HCT116 (cell line): Measurements from ENCODE around the gene PIMREG. TPM values are rescaled to one million over a fixed set of nuclear protein-coding genes. Genes with fewer than 3 reads are reported as not detected.

ENCODE experiments used
- ATAC-seq: fragments of 200-7000 bp; cut with Tn5 transposase; 2 replicates; pipeline ENCODE4 v1.9.1; 2020; ENCODE audit warnings: mild to moderate bottlenecking, moderate library complexity
- BruUV-seq: library from RNA; stranded (reverse); fragments of 400-500 nt; replicated peaks from 2 replicates; lab custom pipeline; 2021; lab: Mats Ljungman, UMichigan
- CTCF ChIA-PET: fragments of 300-600 bp; sonication (Branson Sonifier 250); formaldehyde crosslinking; loops from one replicate; lab custom pipeline; 2021; ENCODE audit warnings: antibody characterized with exemption; lab: Charles Lee
- POLR2A ChIA-PET: fragments of 300-600, 350-600 bp; sonication (Branson Sonifier 250); formaldehyde crosslinking; loops from one replicate; lab custom pipeline; 2021; ENCODE audit warnings: antibody characterized with exemption; lab: Charles Lee
- RAD21 ChIA-PET, 2 experiments: fragments of 300-600 bp; sonication (Branson Sonifier 250); formaldehyde crosslinking; loops; one replicate each; lab custom pipeline; 2023; ENCODE audit warnings: low total read pairs in 2 of 2; ENCODE audit not compliant: uncharacterized antibody in 2 of 2, unreplicated experiment in 2 of 2, low non-redundant PET in 1 of 2; lab: Charles Lee
- DNase-seq: peaks from one replicate; pipeline ENCODE4 v3.0.0-alpha.2; 2010; ENCODE audit warnings: low read depth, low spot score
- H2AFZ ChIP-seq: fragments of 200-600 bp; shearing (Covaris generic), sonication (generic); 2 replicates; pipeline ENCODE4 v1.6.1; 2017; ENCODE audit warnings: low read depth, mixed run types, mixed read lengths, antibody characterized with exemption, low read length; ENCODE audit not compliant: poor library complexity, severe bottlenecking
- H3K27ac ChIP-seq: 2 replicates; pipeline ENCODE4 v1.5.1; 2012; ENCODE audit warnings: low read depth, low read length
- H3K27me3 ChIP-seq: fragments of 200-600 bp; sonication (generic); 2 replicates; pipeline ENCODE4 v1.6.1; 2016; ENCODE audit warnings: mixed run types, low read length, mixed read lengths; ENCODE audit not compliant: insufficient read depth
- H3K36me3 ChIP-seq, 2 experiments: fragments of 200-500 bp in 1 of 2; fragments of 200-600 bp in 1 of 2; sonication (Bioruptor generic) in 1 of 2; sonication (generic) in 1 of 2; 2 replicates each; pipeline versions ENCODE4 v1.5.1 to v1.6.1; 2014 to 2016; ENCODE audit warnings: low read length in 2 of 2, inconsistent platforms in 1 of 2, mixed read lengths in 1 of 2, mixed run types in 1 of 2; ENCODE audit not compliant: insufficient read depth in 2 of 2, control insufficient read depth in 1 of 2
- H3K4me1 ChIP-seq, 2 experiments: fragments of 200-600 bp in 1 of 2; sonication (generic) in 1 of 2; 2 replicates each; pipeline versions ENCODE4 v1.5.1 to v1.6.1; 2012 to 2017; ENCODE audit warnings: low read length in 2 of 2, inconsistent platforms in 1 of 2, mild to moderate bottlenecking in 1 of 2, mixed read lengths in 1 of 2, mixed run types in 1 of 2, moderate library complexity in 1 of 2; ENCODE audit not compliant: insufficient read depth in 2 of 2, control insufficient read depth in 1 of 2
- H3K4me2 ChIP-seq: fragments of 200-600 bp; sonication (generic); 2 replicates; pipeline ENCODE4 v1.6.1; 2017; ENCODE audit warnings: mixed run types, low read length, mixed read lengths
- H3K4me3 ChIP-seq, 2 experiments: fragments of 200-600 bp in 1 of 2; sonication (generic) in 1 of 2; replicated peaks in 1 of 2; 2 replicates each; pipeline ENCODE4 v1.5.1; 2011 to 2016; ENCODE audit warnings: low read length in 2 of 2, control low read depth in 1 of 2, low read depth in 1 of 2, mild to moderate bottlenecking in 1 of 2, mixed read lengths in 1 of 2, mixed run types in 1 of 2
- H3K79me2 ChIP-seq: fragments of 200-600 bp; sonication (generic); 2 replicates; pipeline ENCODE4 v1.6.1; 2017; ENCODE audit warnings: mild to moderate bottlenecking, mixed run types, low read length, moderate library complexity, mixed read lengths; ENCODE audit not compliant: insufficient read depth
- H3K9ac ChIP-seq: fragments of 200-600 bp; sonication (generic); 2 replicates; pipeline ENCODE4 v1.6.1; 2016; ENCODE audit warnings: low read length, mixed read lengths
- H3K9me2 ChIP-seq: fragments of 200-600 bp; sonication (generic), shearing (Covaris generic); 2 replicates; pipeline ENCODE4 v1.6.1; 2017; ENCODE audit warnings: mixed run types, mild to moderate bottlenecking, moderate library complexity; ENCODE audit not compliant: insufficient read depth
- H3K9me3 ChIP-seq, 2 experiments: fragments of 200-500 bp in 1 of 2; fragments of 200-600 bp in 1 of 2; sonication (Bioruptor generic) in 1 of 2; sonication (generic) in 1 of 2; 2 replicates each; pipeline ENCODE4 v1.6.1; 2014 to 2017; ENCODE audit warnings: low read length in 2 of 2, mixed read lengths in 2 of 2, inconsistent platforms in 1 of 2, low read depth in 1 of 2, mild to moderate bottlenecking in 1 of 2, mixed run types in 1 of 2, moderate library complexity in 1 of 2; ENCODE audit not compliant: control insufficient read depth in 1 of 2, insufficient read depth in 1 of 2
- H4K20me1 ChIP-seq: fragments of 200-600 bp; sonication (generic), shearing (Covaris generic); 2 replicates; pipeline ENCODE4 v1.6.1; 2017; ENCODE audit warnings: mixed run types, mild to moderate bottlenecking, moderate library complexity; ENCODE audit not compliant: insufficient read depth
- ATF3 ChIP-seq: IDR thresholded peaks from 2 replicates; pipeline ENCODE4 v1.6.1; 2012
- CBX3 ChIP-seq: IDR thresholded peaks from 2 replicates; pipeline ENCODE4 v1.6.1; 2012; ENCODE audit warnings: low read depth
- CEBPB ChIP-seq: IDR thresholded peaks from 2 replicates; pipeline ENCODE4 v1.6.1; 2012; ENCODE audit warnings: low read depth
- EGR1 ChIP-seq: IDR thresholded peaks from 2 replicates; pipeline ENCODE4 v1.6.1; 2012; ENCODE audit warnings: low read depth
- JUND ChIP-seq: IDR thresholded peaks from 2 replicates; pipeline ENCODE4 v1.6.1; 2012
- MAX ChIP-seq: IDR thresholded peaks from 2 replicates; pipeline ENCODE4 v1.6.1; 2012
- POLR2AphosphoS5 ChIP-seq: IDR thresholded peaks from 2 replicates; pipeline ENCODE4 v1.6.1; 2011; ENCODE audit warnings: mild to moderate bottlenecking, low read depth, low read length, moderate library complexity
- RAD21 ChIP-seq: IDR thresholded peaks from 2 replicates; pipeline ENCODE4 v1.6.1; 2012; ENCODE audit warnings: low read depth, mild to moderate bottlenecking
- REST ChIP-seq: IDR thresholded peaks from 2 replicates; pipeline ENCODE4 v1.6.1; 2012; ENCODE audit warnings: low read depth
- SIN3A ChIP-seq: IDR thresholded peaks from 2 replicates; pipeline ENCODE4 v1.6.1; 2012; ENCODE audit warnings: low read depth
- SP1 ChIP-seq: IDR thresholded peaks from 2 replicates; pipeline ENCODE4 v1.6.1; 2012; ENCODE audit warnings: low read depth
- SRF ChIP-seq: IDR thresholded peaks from 2 replicates; pipeline ENCODE4 v1.6.1; 2012; ENCODE audit warnings: low read depth
- YY1 ChIP-seq: IDR thresholded peaks from 2 replicates; pipeline ENCODE4 v1.6.1; 2011; ENCODE audit warnings: low read length, low read depth, moderate library complexity, mild to moderate bottlenecking; ENCODE audit not compliant: insufficient replicate concordance; ENCODE audit errors: extremely low read depth
- ZBTB33 ChIP-seq: IDR thresholded peaks from 2 replicates; pipeline ENCODE4 v1.6.1; 2011; ENCODE audit warnings: mild to moderate bottlenecking, low read length, moderate library complexity; ENCODE audit not compliant: insufficient replicate concordance; ENCODE audit errors: extremely low read depth
- ZFX ChIP-seq: fragments of 450-650 bp; IDR thresholded peaks from 2 replicates; pipeline ENCODE4 v1.6.1; 2017
- ZNF274 ChIP-seq: fragments of 200-500 bp; sonication (Bioruptor generic); IDR thresholded peaks from 2 replicates; pipeline ENCODE4 v1.6.1; 2014; ENCODE audit warnings: mild to moderate bottlenecking, low read depth, low read length, inconsistent platforms
- intact Hi-C: fragments of 100-400 bp; cut with micrococcal nuclease; formaldehyde crosslinking; loops from 2 replicates; pipeline ENCODE4 v1.10.0; 2022
- total RNA-seq: library from RNA; stranded (reverse); gene quantifications from one replicate; pipeline ENCODE4 v1.2.1, GENCODE V29; 2021; ENCODE audit not compliant: unreplicated experiment

The PIMREG gene
- total RNA-seq, 1 experiment from 2014 or later = 57.0 TPM

GRCh38 chr17:6465206-6466003 is 21.1 kb downstream of the PIMREG start:
- intact Hi-C loops = no loop called here
- no peaks in the 10 kb centered on the region for H3K36me3 ChIP-seq
- ChIA-PET RAD21 (no interaction called here), POLR2A (no interaction called here), CTCF (no interaction called here)
- H3K4me2 ChIP-seq = no peak overlapping the region
- H4K20me1 ChIP-seq = no peaks in the 10 kb centered on the region
- TF ChIP-seq REST = no peak
- TF ChIP-seq ZBTB33 = no peak
- no peak for TF ChIP-seq YY1
- no peak for TF ChIP-seq SRF
- TF ChIP-seq SP1 = no peak
- no peak for TF ChIP-seq EGR1
- no peak for TF ChIP-seq CBX3
- TF ChIP-seq ZNF274 = no peak
- TF ChIP-seq POLR2AphosphoS5 = no peak
- TF ChIP-seq ZFX = no peak
- TF ChIP-seq SIN3A = no peak
- TF ChIP-seq CEBPB = no peak
- TF ChIP-seq RAD21 = no peak
- TF ChIP-seq MAX = no peak
- TF ChIP-seq JUND = no peak
- TF ChIP-seq ATF3 = no peak
- no peak overlapping the region for H2AFZ ChIP-seq
- H3K4me1 ChIP-seq = no peaks in the 10 kb centered on the region
- ATAC-seq (no peak), DNase-seq (no peak)
- no peaks in the 10 kb centered on the region for H3K9me2 ChIP-seq
- H3K79me2 ChIP-seq = no peaks in the 10 kb centered on the region
- H3K9ac ChIP-seq = no peak overlapping the region
- H3K9me3 ChIP-seq = peaks cover 0 to 10% of the 10 kb centered on the region in 2 experiments; a peak in 1 of 4 replicates
- BruUV-seq = no TSS peak
- H3K27ac ChIP-seq = no peak overlapping the region
- H3K4me3 ChIP-seq = no peak overlapping the region
- H3K27me3 ChIP-seq = no peaks in the 10 kb centered on the region
